ENCODE data around the gene RYR2. TPM values are rescaled to one million over a fixed set of nuclear protein-coding genes. Genes with fewer than 3 reads are reported as not detected.

Gene RYR2
- total and polyA plus RNA-seq, 2 donors (not counting 1 experiment from before 2014, with no cell fraction given), result not detected

GRCh38 chr1:237105826-237106225 is 63.8 kb downstream of the RYR2 start:
- Histone ChIP-seq H2AFZ (ENCODE audit: insufficient read depth, low read depth, low read length, poor library complexity, severe bottlenecking) (no peak overlapping the region), H3K4me1 (ENCODE audit: control insufficient read depth in 2 of 2, insufficient read depth in 2 of 2, low read length in 2 of 2) (no peaks in the 10 kb centered on the region), H4K20me1 (ENCODE audit: control insufficient read depth, insufficient read depth, low read length, poor library complexity, severe bottlenecking) (no peaks in the 10 kb centered on the region), H3K79me2 (ENCODE audit: control insufficient read depth, insufficient read depth, low read length) (no peaks in the 10 kb centered on the region), H3K36me3 (replicated peaks in 1 of 2; ENCODE audit: control extremely low read depth in 1 of 2, control insufficient read depth in 1 of 2, extremely low read depth in 1 of 2, insufficient read depth in 2 of 2, low read length in 1 of 2) (no peaks in the 10 kb centered on the region), H3K27ac (ENCODE audit: low read length in 2 of 2) (no peak overlapping the region), H3K27me3 (replicated peaks in 1 of 4; ENCODE audit: control extremely low read depth in 1 of 4, control insufficient read depth in 3 of 4, insufficient read depth in 4 of 4, low read length in 3 of 4) (no peaks in the 10 kb centered on the region), H3K4me2 (replicated peaks; ENCODE audit: low read depth, low read length, poor library complexity, severe bottlenecking) (no peak overlapping the region), H3K9ac (ENCODE audit: low read length) (no peak overlapping the region), H3K9me3 (ENCODE audit: control extremely low read depth in 1 of 3, control insufficient read depth in 2 of 3, insufficient read depth in 1 of 3, low read length in 2 of 3) (peaks cover 0 to 8% (median 0%) of the 10 kb centered on the region in 3 donors), H3K4me3 (ENCODE audit: control extremely low read depth in 1 of 5, extremely low read depth in 1 of 5, insufficient read depth in 1 of 5, low read depth in 2 of 5, low read length in 4 of 5) (no peak overlapping the region)
- H3K27ac Mint-ChIP-seq, result no peak overlapping the region
- POLR2A ChIA-PET, result no interaction called here
- TF ChIP-seq EZH2 (IDR thresholded peaks at IDR 0.05; ENCODE audit: borderline replicate concordance, insufficient read depth, low read depth, low read length, poor library complexity, severe bottlenecking), result no peak
- no peak for DNase-seq
- H3K4me3 Mint-ChIP-seq, result no peak overlapping the region
- no peaks in the 10 kb centered on the region for H3K4me1 Mint-ChIP-seq
- no peaks in the 10 kb centered on the region for H3K9me3 Mint-ChIP-seq (ENCODE audit: insufficient read depth)
- intact Hi-C loops (cut with micrococcal nuclease), result no loop called here
- CTCF ChIA-PET, result no interaction called here
- H3K27me3 Mint-ChIP-seq, result no peaks in the 10 kb centered on the region
- WGBS (ENCODE audit: insufficient coverage), result 71% methylated on average over 5 of the region's 5 CpGs
- no peak for ATAC-seq (ENCODE audit: low read depth)

GRCh38 chr1:237108297-237109040 is 66.5 kb downstream of the RYR2 start:
- CTCF ChIA-PET, result no interaction called here
- Mint-ChIP-seq H3K9me3 (ENCODE audit: insufficient read depth) (no peaks in the 10 kb centered on the region), H3K27ac (no peak overlapping the region), H3K4me3 (no peak overlapping the region), H3K27me3 (no peaks in the 10 kb centered on the region), H3K4me1 (no peaks in the 10 kb centered on the region)
- no peak overlapping the region for H3K9ac ChIP-seq (ENCODE audit: low read length)
- no peak overlapping the region for H3K4me3 ChIP-seq (ENCODE audit: control extremely low read depth in 1 of 5, extremely low read depth in 1 of 5, insufficient read depth in 1 of 5, low read depth in 2 of 5, low read length in 4 of 5)
- peaks cover 0 to 7% (median 0%) of the 10 kb centered on the region in 3 donors for H3K9me3 ChIP-seq (ENCODE audit: control extremely low read depth in 1 of 3, control insufficient read depth in 2 of 3, insufficient read depth in 1 of 3, low read length in 2 of 3)
- H3K36me3 ChIP-seq (replicated peaks in 1 of 2; ENCODE audit: control extremely low read depth in 1 of 2, control insufficient read depth in 1 of 2, extremely low read depth in 1 of 2, insufficient read depth in 2 of 2, low read length in 1 of 2), result no peaks in the 10 kb centered on the region
- POLR2A ChIA-PET, result no interaction called here
- no peak overlapping the region for H3K4me2 ChIP-seq (replicated peaks; ENCODE audit: low read depth, low read length, poor library complexity, severe bottlenecking)
- DNase-seq, result no peak
- H3K4me1 ChIP-seq (ENCODE audit: control insufficient read depth in 2 of 2, insufficient read depth in 2 of 2, low read length in 2 of 2), result no peaks in the 10 kb centered on the region
- ATAC-seq (ENCODE audit: low read depth), result no peak
- WGBS (ENCODE audit: insufficient coverage), result 81% methylated on average over 4 of the region's 8 CpGs
- no peak for TF ChIP-seq CTCF (IDR thresholded peaks at IDR 0.05)
- intact Hi-C loops (cut with micrococcal nuclease), result no loop called here
- no peak overlapping the region for H2AFZ ChIP-seq (ENCODE audit: insufficient read depth, low read depth, low read length, poor library complexity, severe bottlenecking)
- H4K20me1 ChIP-seq (ENCODE audit: control insufficient read depth, insufficient read depth, low read length, poor library complexity, severe bottlenecking), result no peaks in the 10 kb centered on the region
- no peaks in the 10 kb centered on the region for H3K27me3 ChIP-seq (replicated peaks in 1 of 4; ENCODE audit: control extremely low read depth in 1 of 4, control insufficient read depth in 3 of 4, insufficient read depth in 4 of 4, low read length in 3 of 4)
- H3K27ac ChIP-seq (ENCODE audit: low read length in 2 of 2), result no peak overlapping the region
- no peaks in the 10 kb centered on the region for H3K79me2 ChIP-seq (ENCODE audit: control insufficient read depth, insufficient read depth, low read length)
